ENCODE measurements around the gene SLC6A11.

The SLC6A11 gene

GRCh38 chr3:10982782-10983181, 166.8 kb downstream of the SLC6A11 start:
- intact Hi-C loops (cut with DNase I), result no loop called here
- peak in 11 of 42 donors; percentile 24 to 77 (median 57) for DNase-seq

DNA sequence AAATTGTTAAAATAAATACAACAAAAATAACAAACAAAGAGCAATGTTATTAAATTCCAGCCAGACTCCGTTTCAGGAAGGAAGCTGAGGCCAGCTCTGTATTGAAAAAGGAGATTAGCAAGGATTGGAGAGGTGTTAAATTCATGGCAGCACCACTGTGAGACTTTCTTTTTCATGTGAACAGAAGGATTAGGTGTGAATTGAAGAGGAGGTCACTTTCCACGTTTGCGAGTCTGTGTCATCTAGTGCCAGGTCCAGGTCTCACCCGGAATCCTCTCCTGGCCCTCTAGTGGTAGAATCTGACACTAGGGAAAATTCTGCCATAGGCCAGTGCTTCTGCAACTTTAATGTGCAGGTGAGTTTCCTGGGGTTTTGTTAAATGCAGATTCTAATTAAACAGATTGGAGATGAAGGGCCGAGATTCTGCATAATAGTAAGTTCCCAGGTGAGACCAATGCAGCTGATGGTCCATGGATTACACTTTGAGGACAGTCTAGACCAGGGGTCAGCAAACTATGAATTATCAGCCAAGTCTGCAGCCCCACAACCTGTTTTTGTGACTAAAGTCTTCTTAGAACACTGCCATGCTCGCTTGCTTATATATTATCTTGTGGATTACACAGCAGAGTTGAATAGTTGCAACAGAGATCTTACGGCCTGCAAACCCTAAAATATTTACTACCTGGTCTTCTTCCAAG, 167.3 kb downstream of the SLC6A11 start:
- peak in 29 of 42 donors; percentile 34 to 88 (median 65) for DNase-seq
- intact Hi-C loops (cut with DNase I), result no loop called here

DNA sequence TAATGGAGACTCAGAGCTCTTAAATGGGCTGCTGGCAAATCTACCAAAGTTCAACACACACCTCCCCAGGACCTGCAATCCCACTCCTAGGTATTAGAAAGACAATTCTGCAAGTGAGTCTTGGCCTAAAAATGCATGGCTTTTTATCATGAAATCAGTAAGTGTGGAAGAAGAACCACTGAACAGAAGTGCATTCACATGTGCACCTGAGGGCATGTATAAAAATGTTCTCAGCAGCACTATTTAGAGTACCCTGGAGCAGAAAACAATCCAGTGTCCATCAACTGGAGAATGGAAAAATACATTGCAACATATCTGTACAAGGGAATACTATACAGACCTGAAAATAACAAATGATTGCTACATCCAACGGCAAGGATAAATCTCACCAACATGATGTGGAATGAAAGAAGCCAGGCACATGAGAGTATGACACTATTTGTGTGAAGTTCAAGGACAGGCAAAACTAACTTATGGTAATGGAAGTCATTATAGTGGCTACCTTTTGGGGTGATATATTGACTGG, 168.4 kb downstream of the SLC6A11 start:
- intact Hi-C loops (cut with DNase I), result no loop called here
- DNase-seq, result no peak

DNA sequence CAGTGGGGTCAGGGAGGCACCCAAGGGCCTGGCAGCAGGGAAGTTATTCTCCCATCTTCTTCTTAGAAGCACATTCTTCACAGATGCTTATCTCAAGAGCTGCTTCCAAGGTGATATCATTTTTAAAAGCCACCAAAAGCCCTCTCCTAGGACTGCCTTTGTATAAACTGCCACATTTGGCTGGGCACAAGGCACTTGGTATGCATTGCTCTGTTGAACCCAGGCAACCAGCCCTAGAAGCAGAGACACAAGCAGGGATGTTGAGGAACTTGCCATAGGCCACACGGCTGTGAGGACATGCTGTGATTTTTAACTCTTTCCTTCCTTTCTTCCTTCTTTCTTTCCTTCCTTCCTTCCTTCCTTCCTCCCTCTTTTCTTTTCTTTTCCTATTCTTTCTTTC, 169.2 kb downstream of the SLC6A11 start:
- no peak for DNase-seq
- intact Hi-C loops (cut with DNase I), result loop anchor here (5.0 kb wide), 1 partner anchor 33 kb away; no protein-coding TSS in a partner anchor

- DNase-seq, result no peak
- intact Hi-C loops (cut with DNase I), result loop anchor here (5.0 kb wide), 1 partner anchor 34 kb away; no protein-coding TSS in a partner anchor
Observed at GRCh38 chr3:10986592-10986991, 170.6 kb downstream of the SLC6A11 start.

DNA sequence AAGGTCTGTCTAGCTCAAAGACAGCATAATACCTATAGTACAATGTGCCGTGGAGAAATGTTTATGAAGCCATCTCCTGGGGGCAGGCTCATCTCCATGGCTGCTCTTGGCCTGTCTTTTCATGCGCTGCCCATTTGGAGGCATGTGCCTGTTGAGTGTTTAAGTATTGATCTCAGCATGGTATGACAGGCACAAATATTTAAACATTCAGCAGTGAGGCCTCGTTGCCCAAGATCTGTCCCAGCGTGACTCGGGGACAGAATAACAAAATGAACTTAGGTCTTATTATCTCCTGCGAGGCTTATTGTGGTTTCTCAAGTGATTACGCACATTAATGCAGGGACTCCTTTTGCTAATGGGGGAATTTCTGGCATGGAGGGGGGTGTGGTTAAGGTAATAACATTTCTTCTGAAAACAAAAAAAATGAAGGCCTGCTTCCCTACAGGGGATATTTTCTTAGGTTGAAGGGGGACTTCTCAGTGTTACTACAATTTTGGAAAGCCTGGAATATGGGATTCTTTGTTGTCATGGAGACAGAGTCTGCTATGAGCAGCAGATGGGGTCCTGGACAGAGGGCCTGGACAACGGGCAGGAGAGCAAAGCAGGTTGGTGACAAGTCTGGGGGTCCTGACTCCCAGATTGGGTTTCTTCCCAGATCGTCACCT, 172.1 kb downstream of the SLC6A11 start:
- intact Hi-C loops (cut with DNase I), result loop anchor here (5.0 kb wide), 1 partner anchor 36 kb away; no protein-coding TSS in a partner anchor
- no peak for DNase-seq

GRCh38 chr3:10988991-10989484, 173.0 kb downstream of the SLC6A11 start:
- intact Hi-C loops (cut with DNase I), result loop anchor here (5.0 kb wide), 1 partner anchor 37 kb away; no protein-coding TSS in a partner anchor
- no peak for DNase-seq

All from head of caudate nucleus (tissue), 42 donors.